A549 (cell line): Measurements from ENCODE around the gene TECPR2. TPM values are rescaled to one million over a fixed set of nuclear protein-coding genes. Genes with fewer than 3 reads are reported as not detected.

Source experiments
- ATAC-seq, 2 experiments: fragments of 200-7000 bp in 1 of 2; fragments of >200 bp in 1 of 2; cut with Nextera tagmentation in 1 of 2; cut with Tn5 transposase in 1 of 2; 3 replicates each; pipeline versions ENCODE4 v1.8.0 to v1.9.1; 2018 to 2020; ENCODE audit warnings: mild to moderate bottlenecking in 1 of 2, moderate library complexity in 1 of 2
- CTCF ChIA-PET: fragments of 300-600 bp; sonication (Branson Sonifier 250); formaldehyde crosslinking; extraction: SDS; loops from one replicate; lab custom pipeline; 2021; ENCODE audit warnings: antibody characterized with exemption, inconsistent platforms; lab: Yijun Ruan, JAX
- POLR2A ChIA-PET: fragments of 350-600 bp; formaldehyde crosslinking; extraction: SDS; loops from one replicate; lab custom pipeline; 2021; ENCODE audit warnings: antibody characterized with exemption, inconsistent platforms; lab: Yijun Ruan, JAX
- DNase-seq, 2 experiments: peaks; one replicate each; pipeline versions ENCODE4 v3.0.0 to v3.0.0-alpha.2; 2011 to 2016; ENCODE audit warnings: low read depth in 1 of 2, low spot score in 1 of 2
- FAIRE-seq: peaks from 2 replicates; lab custom pipeline; 2011; peaks lifted over from hg19 to GRCh38; lab: Jason Lieb, UNC
- H3K27ac ChIP-seq, 2 experiments: fragments of >200 bp; sonication (Bioruptor Twin); formaldehyde crosslinking; 3 replicates each; pipeline ENCODE4 v1.5.1; 2016 to 2017
- H3K4me1 ChIP-seq: fragments of >200 bp; sonication (Bioruptor Twin); formaldehyde crosslinking; 3 replicates; pipeline ENCODE4 v1.6.1; 2016
- H3K4me2 ChIP-seq: fragments of >200 bp; sonication (Bioruptor Twin); formaldehyde crosslinking; 3 replicates; pipeline ENCODE4 v1.6.1; 2016
- H3K4me3 ChIP-seq: fragments of >200 bp; sonication (Bioruptor Twin); formaldehyde crosslinking; 3 replicates; pipeline ENCODE4 v1.5.1; 2016
- H3K9me3 ChIP-seq: fragments of >200 bp; sonication (Bioruptor Twin); formaldehyde crosslinking; 3 replicates; pipeline ENCODE4 v1.6.1; 2016
- ATOH8 ChIP-seq: fragments of 250-450 bp; sonication (Bioruptor Pico); IDR thresholded peaks from 2 replicates; pipeline ENCODE4 v1.5.0; 2020; ENCODE audit warnings: low read depth, mild to moderate bottlenecking, moderate library complexity
- CBX8 ChIP-seq: fragments of 200-600 bp; sonication (generic); IDR thresholded peaks from 2 replicates; pipeline ENCODE4 v1.6.1; 2016
- EHF ChIP-seq: fragments of 250-450 bp; sonication (Bioruptor Pico); IDR thresholded peaks from 2 replicates; pipeline ENCODE4 v1.5.0; 2020; ENCODE audit warnings: mild to moderate bottlenecking
- ELK1 ChIP-seq: fragments of 150-350 bp; IDR thresholded peaks from 2 replicates; pipeline ENCODE4 v1.6.1; 2014; ENCODE audit warnings: low read depth, mild to moderate bottlenecking, low read length
- FOSB ChIP-seq: fragments of 250-450 bp; sonication (Bioruptor Pico); IDR thresholded peaks from 2 replicates; pipeline ENCODE4 v1.5.0; 2020; ENCODE audit warnings: mild to moderate bottlenecking, moderate library complexity
- FOSL2 ChIP-seq, 2 experiments: fragments of 450-650 bp in 1 of 2; fragments of >200 bp in 1 of 2; sonication (Bioruptor Twin) in 1 of 2; formaldehyde crosslinking; IDR thresholded peaks; 2 replicates each; pipeline versions ENCODE4 v1.5.0 to v1.6.1; 2016 to 2020; ENCODE audit warnings: mild to moderate bottlenecking in 1 of 2, moderate library complexity in 1 of 2
- GATA3 ChIP-seq: IDR thresholded peaks from 2 replicates; pipeline ENCODE4 v1.6.1; 2012; ENCODE audit warnings: borderline replicate concordance
- HDAC2 ChIP-seq: fragments of 200-600 bp; sonication (generic); IDR thresholded peaks from 2 replicates; pipeline ENCODE4 v1.6.1; 2016
- MYC ChIP-seq: IDR thresholded peaks from 2 replicates; pipeline ENCODE4 v1.6.1; 2012; ENCODE audit warnings: mild to moderate bottlenecking, inconsistent platforms, low read length, improper control_type of control experiment, borderline replicate concordance
- NFE2L2 ChIP-seq: fragments of 150-350 bp; conservative IDR thresholded peaks from 2 replicates; pipeline ENCODE4 v1.6.1; 2014; ENCODE audit warnings: low read length
- NPAS2 ChIP-seq: fragments of 250-450 bp; sonication (Bioruptor Pico); IDR thresholded peaks from 2 replicates; pipeline ENCODE4 v1.8.0; 2022; ENCODE audit warnings: mild to moderate bottlenecking, moderate library complexity, borderline replicate concordance
- NR3C1 ChIP-seq: fragments of >200 bp; sonication (Bioruptor Twin); formaldehyde crosslinking; IDR thresholded peaks from 3 replicates; pipeline ENCODE4 v1.6.1; 2017
- POLR2A ChIP-seq: IDR thresholded peaks from 2 replicates; pipeline ENCODE4 v1.6.1; 2012; ENCODE audit warnings: mild to moderate bottlenecking, low read length
- RCOR1 ChIP-seq: fragments of 150-350 bp; IDR thresholded peaks from 2 replicates; pipeline ENCODE4 v1.6.1; 2014; ENCODE audit warnings: antibody characterized with exemption, low read length, low read depth
- SMC3 ChIP-seq: fragments of >200 bp; sonication (Bioruptor Twin); formaldehyde crosslinking; IDR thresholded peaks from 3 replicates; pipeline ENCODE4 v1.6.1; 2018; ENCODE audit warnings: inconsistent platforms
- TFCP2L1 ChIP-seq: fragments of 250-450 bp; sonication (Bioruptor Pico); IDR thresholded peaks from 2 replicates; pipeline ENCODE4 v1.5.0; 2021; ENCODE audit warnings: mild to moderate bottlenecking
- ZC3H11A ChIP-seq: fragments of 450-650 bp; IDR thresholded peaks from 2 replicates; pipeline ENCODE4 v1.6.1; 2014; ENCODE audit warnings: antibody characterized with exemption, mild to moderate bottlenecking
- ZFP36 ChIP-seq: fragments of 450-650 bp; IDR thresholded peaks from 2 replicates; pipeline ENCODE4 v1.6.1; 2014; ENCODE audit warnings: borderline replicate concordance; ENCODE audit not compliant: partially characterized antibody
- ZNF302 ChIP-seq: fragments of 250-450 bp; sonication (Bioruptor Pico); IDR thresholded peaks from 2 replicates; pipeline ENCODE4 v1.9.0; 2021; ENCODE audit warnings: inconsistent platforms, mild to moderate bottlenecking, moderate library complexity
- WGBS: methylation state at CpG from one replicate; pipeline ENCODE4 v1.1.6; 2017; ENCODE audit errors: missing lambda C conversion rate; 5-methylcytosine and 5-hydroxymethylcytosine counted together
- polyA plus RNA-seq, 4 experiments: library from polyadenylated mRNA; depleted of rRNA in 3 of 4; stranded (reverse); fragments of >200 nt; fragmentation: RNase III in 1 of 4; extraction: RNeasy Plus Mini Kit Qiagen cat#74134 plus additional on column Dnase treatment in 1 of 4; gene quantifications; 2 replicates in 3 of 4; 3 replicates in 1 of 4; pipeline ENCODE4 v1.2.3, GENCODE V29; 2011 to 2017
- TF ChIP-seq, protein P1 (sequence below): IDR thresholded peaks from 2 replicates; pipeline ENCODE4 v1.6.1; 2012; ENCODE audit warnings: low read depth, borderline replicate concordance

Gene TECPR2
- polyA plus RNA-seq, 2 of the 4 experiments (the other 2 are of a cell fraction) = 5.9 to 7.6 TPM

GRCh38 chr14:102407258-102407657 is 44.5 kb downstream of the TECPR2 start:
- 95% methylated on average over 7 of the region's 7 CpGs for WGBS
- Histone ChIP-seq H3K4me1 (no peaks in the 10 kb centered on the region), H3K4me3 (no peak overlapping the region), H3K9me3 (peaks cover 16% of the 10 kb centered on the region), H3K4me2 (no peak overlapping the region), H3K27ac (no peak overlapping the region)
- DNase-seq (no peak), FAIRE-seq (no peak), ATAC-seq (no peak)
- TF ChIP-seq TFCP2L1 = no peak
- TF ChIP-seq HDAC2 = no peak
- no peak for TF ChIP-seq GATA3
- ChIA-PET CTCF (interaction anchor here (1.1 to 1.4 kb wide), 3 partner anchors 15 to 64 kb away, joined by 3 read pairs; no protein-coding TSS in a partner anchor), POLR2A (no interaction called here)

DNA sequence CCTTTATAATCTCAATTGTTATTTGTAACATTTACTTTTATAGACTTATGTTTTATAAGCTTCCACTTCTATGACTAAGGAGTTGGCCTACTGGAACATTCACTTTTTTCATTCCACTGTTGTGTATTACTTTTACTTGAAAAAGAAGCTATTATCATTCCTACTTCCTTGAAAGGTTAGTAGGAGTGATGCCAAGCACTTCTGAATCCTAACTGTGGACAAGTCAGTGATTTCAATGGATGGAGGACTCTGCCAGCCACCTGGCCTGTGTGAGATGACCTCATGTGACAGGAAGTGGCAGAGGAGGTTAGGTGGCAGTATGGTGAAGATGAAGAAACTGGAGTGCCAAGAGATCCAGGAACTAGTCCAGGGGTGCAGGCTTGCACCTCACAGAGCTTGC is 46.0 kb downstream of the TECPR2 start:
- Histone ChIP-seq H3K4me1 (no peaks in the 10 kb centered on the region), H3K4me2 (no peak overlapping the region), H3K4me3 (no peak overlapping the region), H3K9me3 (peaks cover 1% of the 10 kb centered on the region; the same call in 2 of the 3 replicates), H3K27ac (no peak overlapping the region)
- POLR2A ChIA-PET = no interaction called here
- TF ChIP-seq ZC3H11A (no peak), ZNF302 (CRISPR knock-in tag) (no peak), FOSB (no peak), NFE2L2 (no peak), HDAC2 (no peak)
- CTCF ChIA-PET = interaction anchor here (1.1 to 1.9 kb wide), 3 partner anchors 9 to 29 kb away, joined by 3 to 7 read pairs (median 4); no protein-coding TSS in a partner anchor
- no peak for ATAC-seq
- no peak for FAIRE-seq
- no peak for DNase-seq

- no peak overlapping the region for H3K27ac ChIP-seq
- FAIRE-seq (no peak), ATAC-seq (no peak), DNase-seq (no peak)
- no peaks in the 10 kb centered on the region for H3K4me1 ChIP-seq
- no peaks in the 10 kb centered on the region for H3K9me3 ChIP-seq
- ChIA-PET CTCF (interaction anchor here (2.2 kb wide), 1 partner anchor 22 kb away, joined by 7 read pairs; no protein-coding TSS in a partner anchor), POLR2A (no interaction called here)
- TF ChIP-seq EHF (CRISPR knock-in tag) (no peak), POLR2A (no peak), FOSL2 (IDR thresholded peaks at IDR 0.05) (no peak), FOSL2 (CRISPR knock-in tag; IDR thresholded peaks at IDR 0.05) (no peak), RCOR1 (no peak), CBX8 (no peak), ZFP36 (no peak), ATOH8 (CRISPR knock-in tag) (no peak), NFE2L2 (no peak), ELK1 (no peak), NR3C1 (no peak), NPAS2 (CRISPR knock-in tag) (no peak), MYC (no peak), SMC3 (no peak)
- TF ChIP-seq, protein P1, sequence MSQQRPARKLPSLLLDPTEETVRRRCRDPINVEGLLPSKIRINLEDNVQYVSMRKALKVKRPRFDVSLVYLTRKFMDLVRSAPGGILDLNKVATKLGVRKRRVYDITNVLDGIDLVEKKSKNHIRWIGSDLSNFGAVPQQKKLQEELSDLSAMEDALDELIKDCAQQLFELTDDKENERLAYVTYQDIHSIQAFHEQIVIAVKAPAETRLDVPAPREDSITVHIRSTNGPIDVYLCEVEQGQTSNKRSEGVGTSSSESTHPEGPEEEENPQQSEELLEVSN = no peak
- WGBS = 91% methylated on average over 16 of the region's 16 CpGs
- no peak overlapping the region for H3K4me3 ChIP-seq
- no peak overlapping the region for H3K4me2 ChIP-seq
Observed at GRCh38 chr14:102415671-102416070, 52.9 kb downstream of the TECPR2 start.

DNA sequence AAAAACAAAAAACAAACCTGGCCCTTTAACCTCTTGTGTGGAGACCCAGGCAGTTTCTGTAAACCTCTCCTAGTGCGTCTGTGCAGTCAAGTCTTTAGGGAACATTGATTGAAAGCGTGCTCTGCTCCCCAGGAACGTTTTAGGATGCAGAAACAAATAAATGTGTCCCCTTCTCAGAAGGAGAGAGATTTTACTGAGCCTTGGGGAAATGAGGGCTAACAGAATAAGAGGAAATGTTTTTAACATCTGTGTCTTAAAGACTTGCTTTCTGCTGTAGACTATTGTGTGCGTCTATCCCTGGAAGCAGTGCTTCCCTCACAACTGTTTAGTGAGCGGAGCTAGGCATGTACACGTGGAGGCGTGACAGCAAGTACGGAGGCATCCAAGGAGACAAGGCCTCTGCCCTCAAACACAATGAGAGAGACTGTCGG is 54.3 kb downstream of the TECPR2 start:
- TF ChIP-seq, protein P1 = no peak
- FAIRE-seq (no peak), DNase-seq (no peak), ATAC-seq (no peak)
- ChIA-PET CTCF (interaction anchor here (0.7 to 1.7 kb wide), 2 partner anchors 21 to 25 kb away, joined by 3 to 8 read pairs; no protein-coding TSS in a partner anchor), POLR2A (no interaction called here)
- 84% methylated on average over 9 of the region's 9 CpGs for WGBS
- no peak overlapping the region for H3K4me3 ChIP-seq
- H3K4me1 ChIP-seq = no peaks in the 10 kb centered on the region
- H3K27ac ChIP-seq = no peak overlapping the region
- H3K9me3 ChIP-seq = no peaks in the 10 kb centered on the region
- no peak overlapping the region for H3K4me2 ChIP-seq
